Measurements from ENCODE around the gene TMEM151B. TPM values are rescaled to one million over a fixed set of nuclear protein-coding genes. Genes with fewer than 3 reads are reported as not detected.
A peak's percentile ranks its signal among the peaks of the same experiment; 100 is the strongest.

Gene TMEM151B
- total RNA-seq, 1 donor from 2014 or later: 0.13 TPM

GRCh38 chr6:44228433-44228832, 41.8 kb upstream of the TMEM151B start:
- Histone ChIP-seq H3K9me3 (ENCODE audit: low read depth) (no peaks in the 10 kb centered on the region), H3K79me2 (ENCODE audit: low read depth) (peaks cover 31% of the 10 kb centered on the region)

DNA sequence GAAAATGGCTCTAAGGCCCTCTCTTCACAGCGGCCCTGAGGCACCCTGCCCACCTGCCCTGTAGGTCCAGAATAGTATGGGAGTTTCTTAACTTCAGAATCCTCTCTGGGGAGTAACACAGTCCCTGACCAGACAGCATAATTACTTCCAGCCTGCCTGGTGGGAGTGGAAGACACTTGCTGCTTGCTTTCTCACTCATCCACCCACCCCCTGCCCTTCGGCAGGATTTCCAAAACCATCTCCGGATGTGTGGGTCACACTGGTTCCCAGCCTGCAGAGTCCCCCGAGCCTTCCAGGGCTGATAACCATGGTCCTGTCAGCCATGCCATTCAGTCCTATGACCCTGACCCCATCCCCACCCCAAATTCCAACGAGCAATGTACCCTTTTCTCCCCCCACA, 41.4 kb upstream of the TMEM151B start:
- Mint-ChIP-seq H3K36me3 (peaks cover 9% of the 10 kb centered on the region), H3K4me3 (no peak overlapping the region), H3K27ac (peak overlapping the region; percentile 60), H3K27me3 (ENCODE audit: insufficient read depth, low read depth) (peaks cover 6% of the 10 kb centered on the region), H3K4me1 (peaks cover 40% of the 10 kb centered on the region), H3K9me3 (no peaks in the 10 kb centered on the region)
- Histone ChIP-seq H3K4me3 (no peak overlapping the region), H3K79me2 (ENCODE audit: low read depth) (peaks cover 31% of the 10 kb centered on the region), H3K9ac (no peak overlapping the region), H3K27ac (no peak overlapping the region), H3F3A (ENCODE audit: low read depth) (peaks cover 8% of the 10 kb centered on the region), H3K9me3 (ENCODE audit: low read depth) (no peaks in the 10 kb centered on the region), H3K27me3 (no peaks in the 10 kb centered on the region), H3K36me3 (no peaks in the 10 kb centered on the region), H3K4me1 (peaks cover 34% of the 10 kb centered on the region), H2AFZ (replicated peaks) (no peak overlapping the region), H3K4me2 (no peak overlapping the region), H4K20me1 (ENCODE audit: low read depth) (peaks cover 41% of the 10 kb centered on the region)
- TF ChIP-seq CTCF (IDR thresholded peaks at IDR 0.05) (no peak), EZH2phosphoT487 (IDR thresholded peaks at IDR 0.05) (no peak), EZH2 (IDR thresholded peaks at IDR 0.05) (no peak)
- DNase-seq (ENCODE audit: low spot score): no peak

More at GRCh38 chr6:44228433-44228832, 41.8 kb upstream of the TMEM151B start:
- H3K9ac ChIP-seq: no peak overlapping the region
- Mint-ChIP-seq H3K27ac (peak overlapping the region; percentile 40), H3K9me3 (no peaks in the 10 kb centered on the region), H3K36me3 (peaks cover 7% of the 10 kb centered on the region), H3K27me3 (ENCODE audit: insufficient read depth, low read depth) (peaks cover 2% of the 10 kb centered on the region), H3K4me1 (peaks cover 36% of the 10 kb centered on the region), H3K4me3 (no peak overlapping the region)
- peaks cover 11% of the 10 kb centered on the region for H3F3A ChIP-seq (ENCODE audit: low read depth)
- DNase-seq (ENCODE audit: low spot score): no peak
- no peaks in the 10 kb centered on the region for H3K36me3 ChIP-seq
- H3K27ac ChIP-seq: no peak overlapping the region
- no peak for TF ChIP-seq EZH2phosphoT487 (IDR thresholded peaks at IDR 0.05)
- TF ChIP-seq CTCF (IDR thresholded peaks at IDR 0.05): no peak
- TF ChIP-seq EZH2 (IDR thresholded peaks at IDR 0.05): no peak
- no peaks in the 10 kb centered on the region for H3K27me3 ChIP-seq
- peaks cover 34% of the 10 kb centered on the region for H3K4me1 ChIP-seq
- H3K4me2 ChIP-seq: no peak overlapping the region
- H3K4me3 ChIP-seq: no peak overlapping the region
- no peak overlapping the region for H2AFZ ChIP-seq (replicated peaks)
- peaks cover 41% of the 10 kb centered on the region for H4K20me1 ChIP-seq (ENCODE audit: low read depth)

DNA sequence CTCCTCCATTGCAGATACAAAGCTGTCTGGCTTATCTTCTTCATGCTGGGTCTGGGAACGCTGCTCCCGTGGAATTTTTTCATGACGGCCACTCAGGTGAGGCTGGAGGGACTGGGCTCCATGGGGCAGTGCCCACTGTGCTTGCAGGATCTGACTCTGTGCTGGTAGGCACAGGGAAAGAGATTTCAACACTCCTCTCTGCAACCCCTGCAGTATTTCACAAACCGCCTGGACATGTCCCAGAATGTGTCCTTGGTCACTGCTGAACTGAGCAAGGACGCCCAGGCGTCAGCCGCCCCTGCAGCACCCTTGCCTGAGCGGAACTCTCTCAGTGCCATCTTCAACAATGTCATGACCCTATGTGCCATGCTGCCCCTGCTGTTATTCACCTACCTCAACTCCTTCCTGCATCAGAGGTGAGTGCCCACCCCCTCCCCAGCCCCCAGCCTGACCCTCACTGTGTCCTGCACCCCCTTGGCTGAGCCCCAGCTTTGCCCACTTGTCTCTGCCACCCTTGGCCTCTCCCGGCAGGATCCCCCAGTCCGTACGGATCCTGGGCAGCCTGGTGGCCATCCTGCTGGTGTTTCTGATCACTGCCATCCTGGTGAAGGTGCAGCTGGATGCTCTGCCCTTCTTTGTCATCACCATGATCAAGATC, 40.7 kb upstream of the TMEM151B start:
- Histone ChIP-seq H3K36me3 (no peaks in the 10 kb centered on the region), H3K27ac (no peak overlapping the region), H4K20me1 (ENCODE audit: low read depth) (peaks cover 34% of the 10 kb centered on the region), H3K4me1 (peaks cover 33% of the 10 kb centered on the region), H3K9me3 (ENCODE audit: low read depth) (no peaks in the 10 kb centered on the region), H3K79me2 (ENCODE audit: low read depth) (peaks cover 26% of the 10 kb centered on the region), H3F3A (ENCODE audit: low read depth) (peaks cover 8% of the 10 kb centered on the region), H3K4me2 (no peak overlapping the region), H3K27me3 (no peaks in the 10 kb centered on the region), H3K4me3 (no peak overlapping the region), H3K9ac (no peak overlapping the region), H2AFZ (replicated peaks) (no peak overlapping the region)
- Mint-ChIP-seq H3K27me3 (ENCODE audit: insufficient read depth, low read depth) (peaks cover 6% of the 10 kb centered on the region), H3K27ac (no peak overlapping the region), H3K4me3 (peak overlapping the region; percentile 48), H3K9me3 (no peaks in the 10 kb centered on the region), H3K4me1 (peaks cover 37% of the 10 kb centered on the region), H3K36me3 (peaks cover 9% of the 10 kb centered on the region)
- DNase-seq (ENCODE audit: low spot score): no peak
- TF ChIP-seq CTCF (IDR thresholded peaks at IDR 0.05) (no peak), EZH2 (IDR thresholded peaks at IDR 0.05) (no peak), EZH2phosphoT487 (IDR thresholded peaks at IDR 0.05) (no peak)
